NCI-H446 (cell line): ENCODE data around the gene CNTNAP5.

Source experiments
- DNase-seq, 2 experiments: peaks; one replicate each; lab custom pipeline; 2025; lab: John Stamatoyannopoulos, UW

Gene CNTNAP5

GRCh38 chr2:124814968-124815745 lies 790.1 kb downstream of the CNTNAP5 start:
- DNase-seq: no peak

- DNase-seq: no peak
These were observed 790.9 kb downstream of the CNTNAP5 start for GRCh38 chr2:124816007-124816406.

- DNase-seq: no peak
These were observed 797.4 kb downstream of the CNTNAP5 start for GRCh38 chr2:124822516-124822915.

- DNase-seq: no peak
These were observed 799.4 kb downstream of the CNTNAP5 start for GRCh38 chr2:124824441-124824840.

GRCh38 chr2:124832521-124832920 lies 807.4 kb downstream of the CNTNAP5 start:
- DNase-seq: no peak

- no peak for DNase-seq
These were observed 809.2 kb downstream of the CNTNAP5 start for GRCh38 chr2:124834331-124834730.

GRCh38 chr2:124835331-124835730 lies 810.2 kb downstream of the CNTNAP5 start:
- no peak for DNase-seq

GRCh38 chr2:124836416-124836815 lies 811.3 kb downstream of the CNTNAP5 start:
- no peak for DNase-seq

GRCh38 chr2:124837496-124837895 lies 812.4 kb downstream of the CNTNAP5 start:
- DNase-seq: no peak

- no peak for DNase-seq
These were observed 813.3 kb downstream of the CNTNAP5 start for GRCh38 chr2:124838406-124838805.

- DNase-seq: no peak
These were observed 842.2 kb downstream of the CNTNAP5 start for GRCh38 chr2:124867247-124867646.

GRCh38 chr2:124874219-124874618 lies 849.1 kb downstream of the CNTNAP5 start:
- DNase-seq: no peak

- DNase-seq: no peak
These were observed 849.6 kb downstream of the CNTNAP5 start for GRCh38 chr2:124874676-124875075.

- no peak for DNase-seq
These were observed 850.6 kb downstream of the CNTNAP5 start for GRCh38 chr2:124875627-124876244.

GRCh38 chr2:124877141-124877577 lies 852.1 kb downstream of the CNTNAP5 start:
- no peak for DNase-seq

GRCh38 chr2:124879640-124880039 lies 854.6 kb downstream of the CNTNAP5 start:
- DNase-seq: no peak

GRCh38 chr2:124880995-124881394 lies 855.9 kb downstream of the CNTNAP5 start:
- no peak for DNase-seq

GRCh38 chr2:124882423-124882822 lies 857.3 kb downstream of the CNTNAP5 start:
- no peak for DNase-seq

- DNase-seq: no peak
These were observed 858.5 kb downstream of the CNTNAP5 start for GRCh38 chr2:124883595-124883994.

- DNase-seq: no peak
These were observed 859.2 kb downstream of the CNTNAP5 start for GRCh38 chr2:124884315-124884714.

GRCh38 chr2:124886216-124886615 lies 861.1 kb downstream of the CNTNAP5 start:
- DNase-seq: no peak

- DNase-seq: no peak
These were observed 862.4 kb downstream of the CNTNAP5 start for GRCh38 chr2:124887466-124887865.

- no peak for DNase-seq
These were observed 863.3 kb downstream of the CNTNAP5 start for GRCh38 chr2:124888431-124888830.

- DNase-seq: no peak
These were observed 869.1 kb downstream of the CNTNAP5 start for GRCh38 chr2:124894199-124894598.
